ENCODE results near the gene ING4. TPM values are rescaled to one million over a fixed set of nuclear protein-coding genes. Genes with fewer than 3 reads are reported as not detected.

Gene ING4
- polyA plus RNA-seq, 1 of the 3 experiments (the other 2 are of a cell fraction): 96.5 TPM

GRCh38 chr12:6608592-6609281 lies 54.2 kb downstream of the ING4 start:
- Histone ChIP-seq H3K36me3 (replicated peaks in 1 of 2; ENCODE audit: control insufficient read depth in 1 of 2, insufficient read depth in 2 of 2, low read length in 1 of 2) (peaks cover 10 to 11% of the 10 kb centered on the region in 2 experiments), H3K4me2 (no peak overlapping the region), H3K9me2 (no peaks in the 10 kb centered on the region), H2AFZ (ENCODE audit: low read depth) (peak overlapping the region; percentile 13; the same call in 1 of the 2 replicates), H3K27ac (ENCODE audit: low read depth in 2 of 2, low read length in 1 of 2) (peak overlapping the region; percentile 41 to 54), H4K20me1 (ENCODE audit: insufficient read depth) (peaks cover 25% of the 10 kb centered on the region), H3K27me3 (ENCODE audit: insufficient read depth) (no peaks in the 10 kb centered on the region), H3F3A (replicated peaks; ENCODE audit: insufficient read depth) (peaks cover 39% of the 10 kb centered on the region), H3K4me3 (ENCODE audit: low read depth in 2 of 2, low read length in 1 of 2) (no peak overlapping the region), H3K4me1 (ENCODE audit: control insufficient read depth in 1 of 2, insufficient read depth in 2 of 2, low read depth in 1 of 2, low read length in 1 of 2) (peaks cover 37 to 57% of the 10 kb centered on the region in 2 experiments), H3K9ac (no peak overlapping the region), H3K79me2 (ENCODE audit: insufficient read depth) (peaks cover 31% of the 10 kb centered on the region), H3K9me3 (no peaks in the 10 kb centered on the region)
- no peak for DNase-seq
- no peak for TF ChIP-seq MAX (IDR thresholded peaks at IDR 0.05; ENCODE audit: low read depth)
- no peak for TF ChIP-seq CHD2 (IDR thresholded peaks at IDR 0.05; ENCODE audit: low read length, partially characterized antibody)
- TF ChIP-seq PBX3 (IDR thresholded peaks at IDR 0.05): no peak
- TF ChIP-seq RCOR1 (IDR thresholded peaks at IDR 0.05; ENCODE audit: low read length): no peak
- TF ChIP-seq YY1 (IDR thresholded peaks at IDR 0.05; ENCODE audit: low read depth): no peak
- no peak for TF ChIP-seq ZBTB33 (IDR thresholded peaks at IDR 0.05; ENCODE audit: borderline replicate concordance, low read depth)
- TF ChIP-seq ELF1 (IDR thresholded peaks at IDR 0.05): no peak
- TF ChIP-seq REST (IDR thresholded peaks at IDR 0.05; ENCODE audit: low read depth, low read length): no peak
- TF ChIP-seq FOSL2 (IDR thresholded peaks at IDR 0.05; ENCODE audit: borderline replicate concordance, low read depth): no peak
- TF ChIP-seq GATA2 (CRISPR knock-in tag; IDR thresholded peaks at IDR 0.05): no peak
- TF ChIP-seq TEAD4 (IDR thresholded peaks at IDR 0.05; ENCODE audit: borderline replicate concordance, insufficient read depth): no peak
- TF ChIP-seq RAD21 (IDR thresholded peaks at IDR 0.05; ENCODE audit: low read length): no peak
- no peak for TF ChIP-seq EZH2phosphoT487 (IDR thresholded peaks at IDR 0.05; ENCODE audit: borderline replicate concordance, low read depth)
- TF ChIP-seq TAF1 (IDR thresholded peaks at IDR 0.05; ENCODE audit: borderline replicate concordance, low read depth, low read length): no peak
- TF ChIP-seq TCF12 (IDR thresholded peaks at IDR 0.05): no peak
- TF ChIP-seq SIN3A (IDR thresholded peaks at IDR 0.05; ENCODE audit: borderline replicate concordance, low read depth, low read length): no peak
- TF ChIP-seq JUND (IDR thresholded peaks at IDR 0.05): no peak
- TF ChIP-seq RXRA (IDR thresholded peaks at IDR 0.05; ENCODE audit: borderline replicate concordance, low read depth): no peak
- no peak for TF ChIP-seq FOXM1 (IDR thresholded peaks at IDR 0.05; ENCODE audit: low read depth)
- 81% methylated on average over 8 of the region's 8 CpGs for WGBS (ENCODE audit: low lambda C conversion rate)
- ChIA-PET CTCF (interaction anchor here (0.6 to 1.2 kb wide), 5 partner anchors 11 to 261 kb away, joined by 3 to 7 read pairs (median 3); partner anchors contain the start of gene ZNF384), POLR2A (interaction anchor here (0.6 to 1.1 kb wide), 2 partner anchors 34 to 80 kb away, joined by 3 to 5 read pairs; partner anchors contain the start of gene ZNF384)

Data from SK-N-SH (cell line).